ENCODE data around the gene OR6C75.
"Not testable (repeated sequence)": the region's sequence is repeated elsewhere in the genome, so short reads cannot be mapped to it uniquely, and the experiment has no call there.

- peak; percentile 12; the same call in 1 of the 2 replicates for TF ChIP-seq CTCF (IDR thresholded peaks at IDR 0.05)
- TF ChIP-seq ZFX (IDR thresholded peaks at IDR 0.05; ENCODE audit: borderline replicate concordance), result not testable (repeated sequence)
Observed at GRCh38 chr12:55413498-55414388, 51.0 kb downstream of the OR6C75 start.
